ENCODE data around the gene C3orf70. TPM values are rescaled to one million over a fixed set of nuclear protein-coding genes. Genes with fewer than 3 reads are reported as not detected.

The C3orf70 gene
- total and polyA plus RNA-seq, 4 experiments from 2014 or later, result not detected

GRCh38 chr3:185084901-185085300, 68.0 kb downstream of the C3orf70 start:
- no peaks in the 10 kb centered on the region for H3K4me1 Mint-ChIP-seq
- no peak overlapping the region for H3K27ac Mint-ChIP-seq
- no peaks in the 10 kb centered on the region for H3K36me3 Mint-ChIP-seq
- no peak overlapping the region for H3K4me3 Mint-ChIP-seq
- Histone ChIP-seq H3K27ac (ENCODE audit: low read depth, low read length) (no peak overlapping the region), H3K9me3 (ENCODE audit: control insufficient read depth in 1 of 2, low read length in 2 of 2) (no peaks in the 10 kb centered on the region), H3K36me3 (ENCODE audit: insufficient read depth, low read length) (no peaks in the 10 kb centered on the region), H3K4me3 (ENCODE audit: low read length in 2 of 2) (no peak overlapping the region), H3K27me3 (ENCODE audit: insufficient read depth, low read length) (no peaks in the 10 kb centered on the region), H3K4me1 (ENCODE audit: insufficient read depth, low read length) (no peaks in the 10 kb centered on the region)
- DNase-seq, result no peak
- H3K27me3 Mint-ChIP-seq, result peaks cover 2 to 8% of the 10 kb centered on the region in 2 donors
- ChIA-PET CTCF (ENCODE audit: partially characterized antibody) (no interaction called here), POLR2A (ENCODE audit: partially characterized antibody) (no interaction called here)
- intact Hi-C loops (cut with micrococcal nuclease), result no loop called here
- no peaks in the 10 kb centered on the region for H3K9me3 Mint-ChIP-seq

GRCh38 chr3:185084402-185084801, 68.5 kb downstream of the C3orf70 start:
- no peaks in the 10 kb centered on the region for H3K9me3 Mint-ChIP-seq
- H3K27me3 Mint-ChIP-seq, result peaks cover 2 to 8% of the 10 kb centered on the region in 2 donors
- H3K4me3 ChIP-seq (ENCODE audit: low read length in 2 of 2), result no peak overlapping the region
- intact Hi-C loops (cut with micrococcal nuclease), result no loop called here
- no peaks in the 10 kb centered on the region for H3K9me3 ChIP-seq (ENCODE audit: control insufficient read depth in 1 of 2, low read length in 2 of 2)
- no peak overlapping the region for H3K27ac ChIP-seq (ENCODE audit: low read depth, low read length)
- no peaks in the 10 kb centered on the region for H3K36me3 ChIP-seq (ENCODE audit: insufficient read depth, low read length)
- DNase-seq, result no peak
- no peaks in the 10 kb centered on the region for H3K27me3 ChIP-seq (ENCODE audit: insufficient read depth, low read length)
- no peaks in the 10 kb centered on the region for H3K36me3 Mint-ChIP-seq
- no peak overlapping the region for H3K27ac Mint-ChIP-seq
- ChIA-PET POLR2A (ENCODE audit: partially characterized antibody) (no interaction called here), CTCF (ENCODE audit: partially characterized antibody) (no interaction called here)
- H3K4me3 Mint-ChIP-seq, result no peak overlapping the region
- H3K4me1 Mint-ChIP-seq, result no peaks in the 10 kb centered on the region
- no peaks in the 10 kb centered on the region for H3K4me1 ChIP-seq (ENCODE audit: insufficient read depth, low read length)

GRCh38 chr3:185082829-185083228, 70.0 kb downstream of the C3orf70 start:
- Histone ChIP-seq H3K27me3 (ENCODE audit: insufficient read depth, low read length) (no peaks in the 10 kb centered on the region), H3K36me3 (ENCODE audit: insufficient read depth, low read length) (no peaks in the 10 kb centered on the region), H3K4me1 (ENCODE audit: insufficient read depth, low read length) (no peaks in the 10 kb centered on the region), H3K27ac (ENCODE audit: low read depth, low read length) (no peak overlapping the region), H3K4me3 (ENCODE audit: low read length in 2 of 2) (no peak overlapping the region), H3K9me3 (ENCODE audit: control insufficient read depth in 1 of 2, low read length in 2 of 2) (no peaks in the 10 kb centered on the region)
- Mint-ChIP-seq H3K4me3 (no peak overlapping the region), H3K9me3 (no peaks in the 10 kb centered on the region), H3K27me3 (peaks cover 2 to 8% of the 10 kb centered on the region in 2 donors), H3K36me3 (no peaks in the 10 kb centered on the region), H3K27ac (no peak overlapping the region), H3K4me1 (no peaks in the 10 kb centered on the region)
- no peak for DNase-seq
- CTCF ChIA-PET (ENCODE audit: partially characterized antibody), result no interaction called here
- intact Hi-C loops (cut with micrococcal nuclease), result no loop called here
- POLR2A ChIA-PET (ENCODE audit: partially characterized antibody), result no interaction called here

- Mint-ChIP-seq H3K36me3 (no peaks in the 10 kb centered on the region), H3K4me3 (no peak overlapping the region), H3K9me3 (no peaks in the 10 kb centered on the region), H3K27ac (peak overlapping the region in 1 of 7 donors; percentile 72), H3K4me1 (no peaks in the 10 kb centered on the region), H3K27me3 (peaks cover 2 to 6% of the 10 kb centered on the region in 2 donors)
- no peak overlapping the region for H3K4me3 ChIP-seq (ENCODE audit: low read length in 2 of 2)
- no peak overlapping the region for H3K27ac ChIP-seq (ENCODE audit: low read depth, low read length)
- intact Hi-C loops (cut with micrococcal nuclease), result no loop called here
- ChIA-PET CTCF (ENCODE audit: partially characterized antibody) (no interaction called here), POLR2A (ENCODE audit: partially characterized antibody) (no interaction called here)
- no peaks in the 10 kb centered on the region for H3K36me3 ChIP-seq (ENCODE audit: insufficient read depth, low read length)
- H3K9me3 ChIP-seq (ENCODE audit: control insufficient read depth in 1 of 2, low read length in 2 of 2), result no peaks in the 10 kb centered on the region
- no peaks in the 10 kb centered on the region for H3K4me1 ChIP-seq (ENCODE audit: insufficient read depth, low read length)
- no peak for DNase-seq
- no peaks in the 10 kb centered on the region for H3K27me3 ChIP-seq (ENCODE audit: insufficient read depth, low read length)
Observed at GRCh38 chr3:185082149-185082548, 70.7 kb downstream of the C3orf70 start.

GRCh38 chr3:185081521-185081920, 71.3 kb downstream of the C3orf70 start:
- H3K4me1 Mint-ChIP-seq, result no peaks in the 10 kb centered on the region
- CTCF ChIA-PET (ENCODE audit: partially characterized antibody), result no interaction called here
- no peak overlapping the region for H3K27ac Mint-ChIP-seq

GRCh38 chr3:185079625-185080024, 73.2 kb downstream of the C3orf70 start:
- intact Hi-C loops (cut with micrococcal nuclease), result no loop called here
- ChIA-PET CTCF (ENCODE audit: partially characterized antibody) (no interaction called here), POLR2A (ENCODE audit: partially characterized antibody) (no interaction called here)
- peaks cover 2 to 5% of the 10 kb centered on the region in 2 donors for H3K27me3 Mint-ChIP-seq
- no peak overlapping the region for H3K27ac Mint-ChIP-seq
- no peak overlapping the region for H3K4me3 Mint-ChIP-seq
- no peaks in the 10 kb centered on the region for H3K9me3 Mint-ChIP-seq
- H3K4me1 Mint-ChIP-seq, result no peaks in the 10 kb centered on the region
- no peaks in the 10 kb centered on the region for H3K36me3 Mint-ChIP-seq
- Histone ChIP-seq H3K4me3 (ENCODE audit: low read length in 2 of 2) (no peak overlapping the region), H3K36me3 (ENCODE audit: insufficient read depth, low read length) (no peaks in the 10 kb centered on the region), H3K27ac (ENCODE audit: low read depth, low read length) (no peak overlapping the region), H3K9me3 (ENCODE audit: control insufficient read depth in 1 of 2, low read length in 2 of 2) (no peaks in the 10 kb centered on the region), H3K27me3 (ENCODE audit: insufficient read depth, low read length) (no peaks in the 10 kb centered on the region), H3K4me1 (ENCODE audit: insufficient read depth, low read length) (no peaks in the 10 kb centered on the region)
- DNase-seq, result no peak

More at GRCh38 chr3:185081521-185081920, 71.3 kb downstream of the C3orf70 start:
- H3K4me1 ChIP-seq (ENCODE audit: insufficient read depth, low read length), result no peaks in the 10 kb centered on the region
- Mint-ChIP-seq H3K36me3 (no peaks in the 10 kb centered on the region), H3K9me3 (no peaks in the 10 kb centered on the region), H3K4me3 (no peak overlapping the region), H3K27me3 (peaks cover 4 to 10% of the 10 kb centered on the region in 2 donors)
- H3K4me3 ChIP-seq (ENCODE audit: low read length in 2 of 2), result no peak overlapping the region
- no peak for DNase-seq
- no peak overlapping the region for H3K27ac ChIP-seq (ENCODE audit: low read depth, low read length)
- intact Hi-C loops (cut with micrococcal nuclease), result no loop called here
- H3K9me3 ChIP-seq (ENCODE audit: control insufficient read depth in 1 of 2, low read length in 2 of 2), result no peaks in the 10 kb centered on the region
- no peaks in the 10 kb centered on the region for H3K27me3 ChIP-seq (ENCODE audit: insufficient read depth, low read length)
- POLR2A ChIA-PET (ENCODE audit: partially characterized antibody), result no interaction called here
- no peaks in the 10 kb centered on the region for H3K36me3 ChIP-seq (ENCODE audit: insufficient read depth, low read length)

GRCh38 chr3:185076219-185076618, 76.6 kb downstream of the C3orf70 start:
- Histone ChIP-seq H3K4me3 (ENCODE audit: low read length in 2 of 2) (no peak overlapping the region), H3K9me3 (ENCODE audit: control insufficient read depth in 1 of 2, low read length in 2 of 2) (no peaks in the 10 kb centered on the region), H3K4me1 (ENCODE audit: insufficient read depth, low read length) (no peaks in the 10 kb centered on the region), H3K27ac (ENCODE audit: low read depth, low read length) (no peak overlapping the region), H3K27me3 (ENCODE audit: insufficient read depth, low read length) (no peaks in the 10 kb centered on the region), H3K36me3 (ENCODE audit: insufficient read depth, low read length) (no peaks in the 10 kb centered on the region)
- ChIA-PET CTCF (ENCODE audit: partially characterized antibody) (no interaction called here), POLR2A (ENCODE audit: partially characterized antibody) (no interaction called here)
- H3K9me3 Mint-ChIP-seq, result no peaks in the 10 kb centered on the region
- peaks cover 2 to 5% of the 10 kb centered on the region in 2 donors for H3K27me3 Mint-ChIP-seq
- intact Hi-C loops (cut with micrococcal nuclease), result no loop called here
- no peak overlapping the region for H3K27ac Mint-ChIP-seq
- H3K4me3 Mint-ChIP-seq, result no peak overlapping the region
- H3K36me3 Mint-ChIP-seq, result no peaks in the 10 kb centered on the region
- DNase-seq, result no peak
- no peaks in the 10 kb centered on the region for H3K4me1 Mint-ChIP-seq

- no peaks in the 10 kb centered on the region for H3K9me3 Mint-ChIP-seq
- H3K36me3 Mint-ChIP-seq, result no peaks in the 10 kb centered on the region
- Histone ChIP-seq H3K27me3 (ENCODE audit: insufficient read depth, low read length) (no peaks in the 10 kb centered on the region), H3K4me1 (ENCODE audit: insufficient read depth, low read length) (no peaks in the 10 kb centered on the region), H3K9me3 (ENCODE audit: control insufficient read depth in 1 of 2, low read length in 2 of 2) (no peaks in the 10 kb centered on the region), H3K4me3 (ENCODE audit: low read length in 2 of 2) (no peak overlapping the region), H3K36me3 (ENCODE audit: insufficient read depth, low read length) (no peaks in the 10 kb centered on the region), H3K27ac (ENCODE audit: low read depth, low read length) (no peak overlapping the region)
- H3K4me3 Mint-ChIP-seq, result no peak overlapping the region
- no peak overlapping the region for H3K27ac Mint-ChIP-seq
- no peak for DNase-seq
- intact Hi-C loops (cut with micrococcal nuclease), result no loop called here
- ChIA-PET CTCF (ENCODE audit: partially characterized antibody) (no interaction called here), POLR2A (ENCODE audit: partially characterized antibody) (no interaction called here)
- peaks cover 2 to 5% of the 10 kb centered on the region in 2 donors for H3K27me3 Mint-ChIP-seq
- no peaks in the 10 kb centered on the region for H3K4me1 Mint-ChIP-seq
Observed at GRCh38 chr3:185075547-185075946, 77.3 kb downstream of the C3orf70 start.

All from CD4-positive, alpha-beta memory T cell (primary cell).